ENCODE measurements around the gene TOP3A.

DNA sequence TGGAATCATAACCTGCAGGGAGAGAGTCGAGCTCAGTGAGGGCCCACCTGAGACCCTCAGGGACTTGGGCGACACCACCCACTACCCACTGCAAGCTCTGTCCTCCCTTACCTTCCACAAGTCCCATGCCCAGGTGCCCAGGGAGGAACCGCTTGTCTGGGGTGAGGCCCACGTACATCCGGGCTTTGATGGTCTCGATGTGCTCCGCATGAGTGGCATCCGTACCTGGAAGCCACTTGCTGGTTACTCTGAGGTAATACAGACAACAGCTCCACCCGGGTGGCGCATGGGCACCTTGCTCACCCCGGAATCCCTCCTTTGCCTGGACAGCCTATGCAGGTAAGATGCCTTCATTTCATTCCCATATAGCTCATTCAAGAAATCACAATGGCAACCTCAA, 29.5 kb downstream of the TOP3A start:
- TF ChIP-seq, protein P1, sequence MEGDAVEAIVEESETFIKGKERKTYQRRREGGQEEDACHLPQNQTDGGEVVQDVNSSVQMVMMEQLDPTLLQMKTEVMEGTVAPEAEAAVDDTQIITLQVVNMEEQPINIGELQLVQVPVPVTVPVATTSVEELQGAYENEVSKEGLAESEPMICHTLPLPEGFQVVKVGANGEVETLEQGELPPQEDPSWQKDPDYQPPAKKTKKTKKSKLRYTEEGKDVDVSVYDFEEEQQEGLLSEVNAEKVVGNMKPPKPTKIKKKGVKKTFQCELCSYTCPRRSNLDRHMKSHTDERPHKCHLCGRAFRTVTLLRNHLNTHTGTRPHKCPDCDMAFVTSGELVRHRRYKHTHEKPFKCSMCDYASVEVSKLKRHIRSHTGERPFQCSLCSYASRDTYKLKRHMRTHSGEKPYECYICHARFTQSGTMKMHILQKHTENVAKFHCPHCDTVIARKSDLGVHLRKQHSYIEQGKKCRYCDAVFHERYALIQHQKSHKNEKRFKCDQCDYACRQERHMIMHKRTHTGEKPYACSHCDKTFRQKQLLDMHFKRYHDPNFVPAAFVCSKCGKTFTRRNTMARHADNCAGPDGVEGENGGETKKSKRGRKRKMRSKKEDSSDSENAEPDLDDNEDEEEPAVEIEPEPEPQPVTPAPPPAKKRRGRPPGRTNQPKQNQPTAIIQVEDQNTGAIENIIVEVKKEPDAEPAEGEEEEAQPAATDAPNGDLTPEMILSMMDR (IDR thresholded peaks at IDR 0.05; ENCODE audit: low read length): no peak
- no peak for TF ChIP-seq EZH2 (IDR thresholded peaks at IDR 0.05; ENCODE audit: borderline replicate concordance, low read length)
